ENCODE data around the gene RPL41.

The RPL41 gene

DNA sequence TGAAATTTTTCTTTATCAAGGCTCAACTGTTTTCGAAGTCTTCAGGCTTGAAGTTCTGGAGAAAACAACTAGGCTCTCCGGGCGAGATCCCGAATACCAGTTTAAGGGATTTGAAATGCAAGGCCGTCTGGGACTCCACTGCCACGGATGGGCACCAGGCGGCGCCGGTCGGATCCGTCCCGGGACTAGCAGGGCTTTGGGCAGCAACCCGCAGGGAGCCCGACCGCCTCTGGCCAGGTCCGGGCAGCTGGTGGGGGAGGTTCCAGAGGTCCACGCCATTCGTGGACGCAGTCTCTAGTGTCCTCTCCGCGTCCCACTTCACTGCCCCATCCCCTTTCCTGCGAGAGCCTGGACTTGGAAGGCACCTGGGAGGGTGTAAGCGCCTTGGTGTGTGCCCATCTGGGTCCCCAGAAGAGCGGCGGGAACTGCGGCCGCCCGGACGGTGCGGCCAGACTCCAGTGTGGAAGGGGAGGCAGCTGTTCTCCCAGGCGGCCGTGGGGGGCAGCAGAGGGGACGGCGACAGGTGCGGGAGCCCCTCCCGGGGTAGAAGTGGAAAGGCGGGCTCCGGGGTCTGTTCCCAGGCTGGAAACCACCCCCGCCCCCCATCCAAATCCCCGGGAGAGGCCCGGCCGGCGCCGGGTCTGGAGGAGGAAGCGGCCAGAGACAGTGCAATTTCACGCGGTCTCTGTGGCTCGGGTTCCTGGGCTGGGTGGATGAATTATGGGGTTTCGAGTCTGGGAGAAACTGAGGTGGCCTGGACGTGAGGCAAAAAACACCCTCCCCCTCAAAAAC, 37.3 kb upstream of the RPL41 start (continued):
- no peak for TF ChIP-seq ZNF280C (tag by site-specific recombination; IDR thresholded peaks at IDR 0.05)
- TF ChIP-seq GFI1B (tag by site-specific recombination; IDR thresholded peaks at IDR 0.05), result no peak
- TF ChIP-seq ZNF23 (tag by site-specific recombination; IDR thresholded peaks at IDR 0.05; ENCODE audit: borderline replicate concordance), result no peak
- no peak for TF ChIP-seq ZNF664 (tag by site-specific recombination; IDR thresholded peaks at IDR 0.05)
- no peak for TF ChIP-seq ZNF211 (tag by site-specific recombination; IDR thresholded peaks at IDR 0.05; ENCODE audit: low read depth)
- no peak for TF ChIP-seq ZNF174 (tag by site-specific recombination; IDR thresholded peaks at IDR 0.05)
- TF ChIP-seq ZNF433 (tag by site-specific recombination; IDR thresholded peaks at IDR 0.05; ENCODE audit: low read depth), result no peak
- TF ChIP-seq PATZ1 (tag by site-specific recombination; IDR thresholded peaks at IDR 0.05), result peak; percentile 70
- no peak for TF ChIP-seq ZNF707 (tag by site-specific recombination; IDR thresholded peaks at IDR 0.05)
- peak; percentile 98 for TF ChIP-seq ZNF600 (tag by site-specific recombination; IDR thresholded peaks at IDR 0.05)
- TF ChIP-seq OSR2 (tag by site-specific recombination; IDR thresholded peaks at IDR 0.05), result no peak
- TF ChIP-seq ZNF274 (IDR thresholded peaks at IDR 0.05; ENCODE audit: low read length), result no peak
- no peak for TF ChIP-seq ZNF274 (tag by site-specific recombination; IDR thresholded peaks at IDR 0.05; ENCODE audit: borderline replicate concordance)
- TF ChIP-seq ZNF266 (tag by site-specific recombination; IDR thresholded peaks at IDR 0.05; ENCODE audit: low read depth), result no peak
- peak; percentile 47; the same call in 1 of the 2 replicates for TF ChIP-seq ZNF777 (tag by site-specific recombination; IDR thresholded peaks at IDR 0.05; ENCODE audit: borderline replicate concordance)
- TF ChIP-seq, protein P1, sequence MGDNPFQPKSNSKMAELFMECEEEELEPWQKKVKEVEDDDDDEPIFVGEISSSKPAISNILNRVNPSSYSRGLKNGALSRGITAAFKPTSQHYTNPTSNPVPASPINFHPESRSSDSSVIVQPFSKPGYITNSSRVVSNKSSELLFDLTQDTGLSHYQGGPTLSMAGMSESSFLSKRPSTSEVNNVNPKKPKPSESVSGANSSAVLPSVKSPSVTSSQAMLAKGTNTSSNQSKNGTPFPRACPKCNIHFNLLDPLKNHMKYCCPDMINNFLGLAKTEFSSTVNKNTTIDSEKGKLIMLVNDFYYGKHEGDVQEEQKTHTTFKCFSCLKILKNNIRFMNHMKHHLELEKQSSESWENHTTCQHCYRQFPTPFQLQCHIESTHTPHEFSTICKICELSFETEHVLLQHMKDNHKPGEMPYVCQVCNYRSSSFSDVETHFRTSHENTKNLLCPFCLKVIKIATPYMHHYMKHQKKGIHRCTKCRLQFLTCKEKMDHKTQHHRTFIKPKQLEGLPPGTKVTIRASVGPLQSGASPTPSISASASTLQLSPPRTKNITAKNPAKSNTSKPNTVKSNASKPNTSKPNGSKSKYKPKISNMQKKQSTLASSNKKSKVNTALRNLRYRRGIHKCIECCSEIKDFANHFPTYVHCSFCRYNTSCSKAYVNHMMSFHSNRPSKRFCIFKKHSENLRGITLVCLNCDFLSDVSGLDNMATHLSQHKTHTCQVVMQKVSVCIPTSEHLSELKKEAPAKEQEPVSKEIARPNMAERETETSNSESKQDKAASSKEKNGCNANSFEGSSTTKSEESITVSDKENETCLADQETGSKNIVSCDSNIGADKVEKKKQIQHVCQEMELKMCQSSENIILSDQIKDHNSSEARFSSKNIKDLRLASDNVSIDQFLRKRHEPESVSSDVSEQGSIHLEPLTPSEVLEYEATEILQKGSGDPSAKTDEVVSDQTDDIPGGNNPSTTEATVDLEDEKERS (tag by site-specific recombination; IDR thresholded peaks at IDR 0.05), result no peak
- TF ChIP-seq ZNF292 (tag by site-specific recombination; IDR thresholded peaks at IDR 0.05; ENCODE audit: borderline replicate concordance, low read depth), result no peak
- no peak for TF ChIP-seq INSM2 (tag by site-specific recombination; IDR thresholded peaks at IDR 0.05)
- no peak for TF ChIP-seq ZNF48 (tag by site-specific recombination; IDR thresholded peaks at IDR 0.05)
- TF ChIP-seq ZNF626 (tag by site-specific recombination; IDR thresholded peaks at IDR 0.05), result no peak
- no peak for TF ChIP-seq ZNF155 (tag by site-specific recombination; IDR thresholded peaks at IDR 0.05)
- TF ChIP-seq ZNF768 (tag by site-specific recombination; IDR thresholded peaks at IDR 0.05), result no peak
- 0 out of 2 replicates have a peak, but pooled peaks have one; percentile 46 for TF ChIP-seq ZNF660 (tag by site-specific recombination; IDR thresholded peaks at IDR 0.05)
- no peak for TF ChIP-seq ZNF677 (tag by site-specific recombination; IDR thresholded peaks at IDR 0.05)
- TF ChIP-seq, protein P2, sequence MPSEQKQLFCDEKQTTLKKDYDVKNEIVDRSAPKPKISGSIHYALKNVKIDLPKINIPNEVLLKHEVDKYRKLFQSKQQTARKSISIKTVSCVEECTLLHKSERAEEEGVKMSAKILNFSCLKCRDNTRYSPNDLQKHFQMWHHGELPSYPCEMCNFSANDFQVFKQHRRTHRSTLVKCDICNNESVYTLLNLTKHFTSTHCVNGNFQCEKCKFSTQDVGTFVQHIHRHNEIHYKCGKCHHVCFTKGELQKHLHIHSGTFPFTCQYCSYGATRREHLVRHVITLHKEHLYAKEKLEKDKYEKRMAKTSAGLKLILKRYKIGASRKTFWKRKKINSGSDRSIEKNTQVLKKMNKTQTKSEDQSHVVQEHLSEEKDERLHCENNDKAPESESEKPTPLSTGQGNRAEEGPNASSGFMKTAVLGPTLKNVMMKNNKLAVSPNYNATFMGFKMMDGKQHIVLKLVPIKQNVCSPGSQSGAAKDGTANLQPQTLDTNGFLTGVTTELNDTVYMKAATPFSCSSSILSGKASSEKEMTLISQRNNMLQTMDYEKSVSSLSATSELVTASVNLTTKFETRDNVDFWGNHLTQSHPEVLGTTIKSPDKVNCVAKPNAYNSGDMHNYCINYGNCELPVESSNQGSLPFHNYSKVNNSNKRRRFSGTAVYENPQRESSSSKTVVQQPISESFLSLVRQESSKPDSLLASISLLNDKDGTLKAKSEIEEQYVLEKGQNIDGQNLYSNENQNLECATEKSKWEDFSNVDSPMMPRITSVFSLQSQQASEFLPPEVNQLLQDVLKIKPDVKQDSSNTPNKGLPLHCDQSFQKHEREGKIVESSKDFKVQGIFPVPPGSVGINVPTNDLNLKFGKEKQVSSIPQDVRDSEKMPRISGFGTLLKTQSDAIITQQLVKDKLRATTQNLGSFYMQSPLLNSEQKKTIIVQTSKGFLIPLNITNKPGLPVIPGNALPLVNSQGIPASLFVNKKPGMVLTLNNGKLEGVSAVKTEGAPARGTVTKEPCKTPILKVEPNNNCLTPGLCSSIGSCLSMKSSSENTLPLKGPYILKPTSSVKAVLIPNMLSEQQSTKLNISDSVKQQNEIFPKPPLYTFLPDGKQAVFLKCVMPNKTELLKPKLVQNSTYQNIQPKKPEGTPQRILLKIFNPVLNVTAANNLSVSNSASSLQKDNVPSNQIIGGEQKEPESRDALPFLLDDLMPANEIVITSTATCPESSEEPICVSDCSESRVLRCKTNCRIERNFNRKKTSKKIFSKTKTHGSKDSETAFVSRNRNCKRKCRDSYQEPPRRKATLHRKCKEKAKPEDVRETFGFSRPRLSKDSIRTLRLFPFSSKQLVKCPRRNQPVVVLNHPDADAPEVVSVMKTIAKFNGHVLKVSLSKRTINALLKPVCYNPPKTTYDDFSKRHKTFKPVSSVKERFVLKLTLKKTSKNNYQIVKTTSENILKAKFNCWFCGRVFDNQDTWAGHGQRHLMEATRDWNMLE (tag by site-specific recombination; conservative IDR thresholded peaks at IDR 0.05; ENCODE audit: low read depth), result 0 out of 2 replicates have a peak, but pooled peaks have one; percentile 13
- TF ChIP-seq YY2 (tag by site-specific recombination; IDR thresholded peaks at IDR 0.05), result no peak

Data from HEK293 (cell line).